ENCODE data around the gene LSP1. TPM values are rescaled to one million over a fixed set of nuclear protein-coding genes. Genes with fewer than 3 reads are reported as not detected.

The LSP1 gene
- polyA plus RNA-seq, 1 donor: 54.4 TPM

DNA sequence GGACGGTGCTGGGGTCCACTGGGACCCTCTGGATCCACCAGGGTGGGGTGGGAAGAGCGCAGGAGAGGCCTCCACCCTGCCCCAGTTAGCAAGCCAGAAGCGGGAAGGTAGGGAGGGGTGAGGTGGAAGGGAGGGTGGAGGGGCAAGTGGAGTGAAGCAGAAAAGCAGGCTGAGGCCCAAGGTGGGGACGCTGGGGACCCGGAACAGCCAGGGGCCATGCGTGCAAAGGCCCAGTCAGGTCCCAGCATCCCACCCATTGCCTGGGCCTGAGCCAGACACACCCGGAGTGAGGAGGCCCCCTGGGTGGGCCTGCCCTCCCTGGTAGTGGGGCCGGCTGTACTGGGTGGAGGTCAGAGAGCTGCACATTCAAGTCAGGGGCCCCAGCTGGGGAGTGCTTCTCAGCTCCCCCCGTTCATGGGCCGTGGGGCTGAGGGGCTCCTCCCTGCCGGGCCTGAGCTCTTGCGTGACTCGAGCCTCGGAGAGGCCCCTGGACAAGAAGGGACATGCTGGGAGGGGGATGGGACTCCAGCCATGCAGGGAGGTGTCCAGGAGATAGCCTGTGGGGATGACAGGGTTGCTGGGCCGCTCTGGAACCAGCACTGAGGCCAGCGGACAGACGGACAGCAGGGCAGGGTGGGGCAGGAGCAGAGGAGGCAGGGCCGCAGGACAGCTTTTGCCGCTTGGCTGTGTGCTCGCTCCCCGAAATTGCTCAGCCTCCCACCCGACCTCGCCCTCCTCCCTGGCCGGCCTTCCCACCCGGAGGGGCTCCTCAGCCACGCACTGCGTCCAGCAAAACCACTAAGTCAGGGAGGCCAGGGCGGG is 74.4 kb downstream of the LSP1 start:
- no peak for DNase-seq (ENCODE audit: low read depth)

DNA sequence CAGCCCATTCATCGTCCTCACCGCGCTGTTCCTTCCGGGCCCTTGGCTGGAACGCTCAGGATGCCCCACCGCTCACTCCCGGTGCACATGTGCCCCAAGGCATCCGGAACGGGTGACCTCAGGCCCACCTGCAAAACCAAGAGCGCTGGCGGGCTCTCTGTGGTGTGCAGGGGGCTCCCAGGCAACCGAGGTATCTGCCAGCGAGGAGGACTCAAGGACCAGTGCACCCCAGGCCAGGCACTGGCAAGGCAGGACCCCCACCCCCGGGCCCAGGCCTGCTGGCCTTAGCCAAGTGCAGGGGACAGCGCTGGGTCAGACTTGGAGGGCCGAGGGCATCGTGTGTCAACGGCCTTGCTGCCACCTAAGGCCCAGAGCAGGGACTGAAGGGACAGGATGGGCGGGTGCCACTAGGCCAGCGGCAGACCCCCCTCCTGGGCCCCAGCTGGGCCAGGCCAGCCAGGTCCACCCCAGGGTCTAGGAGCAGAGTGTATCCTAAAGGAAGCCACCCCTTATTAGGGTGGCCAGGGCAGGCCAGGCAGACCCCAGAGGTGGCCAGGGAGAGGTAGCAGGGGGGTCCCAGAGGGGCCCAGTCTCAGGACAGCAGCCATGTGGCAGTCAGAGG is 75.1 kb downstream of the LSP1 start:
- no peak for DNase-seq (ENCODE audit: low read depth)

DNA sequence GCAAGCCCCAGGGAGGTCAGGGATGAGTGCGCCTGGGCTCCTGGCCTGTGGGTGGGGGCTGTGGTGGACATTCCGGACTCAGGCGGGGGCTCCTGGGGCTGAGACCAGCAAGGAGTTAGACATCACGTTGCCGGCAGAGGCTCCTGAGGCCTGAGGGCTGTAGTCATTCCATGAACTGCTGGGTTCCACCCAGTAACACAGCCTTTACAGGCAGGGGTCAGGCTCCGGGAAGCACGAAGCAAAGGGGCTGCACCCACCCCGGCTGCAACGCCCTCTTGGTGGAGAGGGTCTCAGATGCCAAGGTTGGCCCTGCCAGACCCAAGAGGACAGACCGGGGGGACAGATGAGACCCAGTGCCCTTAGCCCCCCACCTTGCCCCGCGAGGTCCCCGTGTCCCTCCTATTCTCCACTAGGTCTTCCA is 75.6 kb downstream of the LSP1 start:
- DNase-seq (ENCODE audit: low read depth): no peak

DNA sequence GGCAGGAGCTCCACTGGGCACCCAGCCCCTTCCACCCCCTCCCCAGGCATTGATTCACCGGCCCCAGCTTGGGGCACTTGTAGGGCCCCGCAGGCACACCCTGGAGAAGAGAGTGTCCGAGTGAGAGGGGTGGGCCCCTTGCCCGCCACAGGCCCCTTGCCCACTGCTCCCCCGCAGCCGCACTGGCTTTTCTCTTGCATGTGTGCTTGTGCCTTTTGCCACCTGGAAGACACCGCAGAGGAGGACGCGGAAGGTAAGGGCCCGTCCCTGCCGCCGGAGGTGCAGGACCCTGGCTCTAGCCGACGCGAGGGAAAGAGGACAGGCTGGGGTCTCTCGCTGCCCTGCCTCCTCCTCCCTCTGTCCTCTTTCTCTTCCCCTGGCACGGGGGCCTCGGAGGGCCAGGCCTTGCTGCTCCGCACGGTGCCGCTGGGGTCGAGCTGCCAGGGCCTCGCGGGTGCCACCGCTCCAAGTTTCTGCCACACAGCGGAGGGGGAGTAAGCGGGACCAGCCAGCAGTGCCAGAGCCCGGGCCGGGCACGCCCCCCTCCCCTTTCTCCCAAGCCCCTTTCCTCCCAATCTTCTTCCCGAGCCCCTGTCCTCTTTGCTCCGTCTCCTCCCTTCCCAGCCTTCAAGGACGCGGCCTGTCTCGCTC is 76.1 kb downstream of the LSP1 start:
- no peak for DNase-seq (ENCODE audit: low read depth)

DNA sequence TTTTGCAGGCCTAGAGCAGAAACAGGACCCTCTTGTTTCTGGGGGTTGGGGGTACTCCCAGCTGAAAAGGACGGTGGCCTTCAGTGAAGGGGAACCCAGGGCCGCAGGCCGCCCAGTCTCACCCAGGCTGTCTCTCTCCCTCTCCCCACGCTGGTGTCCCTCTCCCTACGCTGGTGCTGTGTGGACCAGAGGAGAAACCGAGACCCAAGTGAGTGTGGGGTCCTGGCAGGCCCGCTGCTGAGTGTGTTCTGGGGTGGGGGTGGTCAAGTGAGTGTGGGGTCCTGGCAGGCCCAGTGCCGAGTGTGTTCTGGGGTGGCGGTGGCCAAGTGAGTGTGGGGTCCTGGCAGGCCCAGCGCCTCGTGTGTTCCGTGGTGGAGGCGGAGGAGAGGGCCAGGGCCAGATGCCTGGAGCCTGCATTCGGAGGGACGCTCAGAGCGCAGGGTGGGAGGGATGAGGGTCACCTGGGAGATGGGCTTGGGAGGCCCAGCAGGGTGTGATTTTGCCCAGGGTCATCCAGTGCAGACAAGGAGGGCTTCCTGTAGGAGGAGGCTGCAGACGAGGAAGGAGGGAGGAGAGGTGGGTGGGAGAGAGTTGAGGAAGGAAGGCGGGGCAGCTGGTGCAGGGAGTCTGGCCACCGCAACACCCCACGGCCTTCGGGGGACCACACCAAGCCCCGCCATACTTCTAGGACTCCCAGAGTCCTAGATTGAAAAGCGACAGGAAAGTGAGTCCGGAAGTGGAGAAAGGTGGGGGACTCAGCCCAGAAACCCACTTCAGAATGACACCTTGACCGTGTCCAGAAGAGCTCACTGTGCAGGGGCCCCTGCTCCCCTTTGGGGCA is 77.0 kb downstream of the LSP1 start:
- no peak for DNase-seq (ENCODE audit: low read depth)

DNA sequence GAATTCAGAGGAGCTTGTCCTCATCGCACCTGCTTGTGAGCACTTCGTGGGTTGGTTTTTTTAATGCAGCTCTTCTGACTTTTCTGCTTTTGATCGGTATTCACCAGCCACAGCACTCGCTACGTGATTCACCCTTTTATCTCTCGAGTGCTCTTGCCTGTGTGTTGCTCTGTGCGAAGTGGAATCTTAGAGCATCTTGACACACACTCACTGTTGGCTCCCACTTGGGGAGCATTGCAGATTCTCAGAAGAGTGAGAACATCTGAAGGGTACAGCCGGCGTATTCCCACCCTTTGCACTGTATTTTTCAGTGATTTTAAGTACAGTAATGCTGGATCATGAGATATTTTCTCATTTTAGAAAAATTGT is 77.6 kb downstream of the LSP1 start:
- no peak for DNase-seq (ENCODE audit: low read depth)

DNA sequence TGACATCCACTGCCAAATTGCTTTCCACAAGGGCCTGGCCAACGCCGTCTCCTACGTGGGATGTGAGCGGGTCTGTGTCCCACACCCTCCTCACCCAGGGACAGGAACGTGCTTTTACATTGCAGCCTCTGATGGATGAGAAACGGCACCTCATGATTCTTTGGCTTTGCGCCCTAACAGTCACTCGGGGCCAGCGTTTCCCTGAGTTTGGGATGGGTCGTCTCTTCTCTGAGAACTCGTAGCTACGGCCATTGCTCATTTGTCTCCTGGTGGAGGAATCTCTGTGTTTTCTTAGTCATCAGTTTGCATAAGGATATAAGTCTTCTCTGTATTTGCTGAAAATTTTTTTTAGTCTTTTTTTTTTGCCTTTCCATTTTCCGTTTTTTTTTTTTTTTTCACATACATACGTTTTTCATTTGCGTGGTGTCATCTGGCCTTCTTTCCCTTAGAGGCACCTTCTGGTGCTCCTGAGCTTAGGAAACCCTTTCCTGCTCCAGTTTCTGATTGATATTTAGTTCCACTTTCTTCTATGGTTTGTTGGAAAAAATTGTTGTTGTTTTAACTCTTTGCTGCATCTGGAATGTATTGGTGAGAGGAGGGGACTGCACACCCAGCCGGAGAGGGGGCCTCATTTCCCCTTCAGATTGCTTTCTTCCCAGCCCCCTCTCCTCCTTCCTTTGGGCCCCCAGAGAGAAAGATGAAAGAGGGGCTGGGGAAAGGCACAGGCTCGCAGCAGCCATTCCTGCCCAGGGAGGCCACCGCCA is 78.6 kb downstream of the LSP1 start:
- DNase-seq (ENCODE audit: low read depth): no peak

DNA sequence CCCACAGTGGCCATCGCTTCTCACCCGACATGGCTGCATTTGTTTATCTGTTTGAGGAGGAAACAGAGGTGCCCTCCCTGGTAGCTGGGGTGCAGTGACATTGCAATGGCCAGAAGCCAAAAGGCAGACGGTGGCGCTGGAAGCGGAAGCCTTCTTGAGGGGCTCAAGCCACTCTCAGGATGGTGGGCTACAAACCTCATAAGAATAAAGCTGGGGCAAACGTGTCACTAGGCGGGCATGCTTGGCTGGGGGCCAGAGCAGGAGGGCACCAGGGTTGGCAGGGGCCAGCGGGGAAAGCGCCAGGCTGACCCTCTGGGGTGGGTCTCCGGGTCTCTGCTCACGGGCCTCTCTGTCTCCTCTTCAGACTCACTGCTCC is 79.2 kb downstream of the LSP1 start:
- DNase-seq (ENCODE audit: low read depth): no peak

DNA sequence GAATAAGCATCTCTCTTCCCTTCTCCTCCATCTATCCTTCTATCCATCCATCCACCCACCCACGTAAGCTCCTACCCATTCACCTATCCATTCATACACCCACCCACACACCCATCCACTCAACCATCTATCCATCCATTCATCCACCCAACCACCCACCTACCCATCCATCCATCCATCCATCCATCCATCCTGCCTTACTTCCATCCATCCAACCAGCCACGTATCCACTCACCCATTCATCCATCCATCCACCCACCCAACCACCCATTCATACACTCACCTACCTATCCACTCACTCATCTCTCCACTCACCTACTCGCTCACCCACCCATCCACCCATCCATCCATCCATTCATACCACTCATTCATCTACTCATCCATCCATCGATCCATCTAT is 79.8 kb downstream of the LSP1 start:
- DNase-seq (ENCODE audit: low read depth): no peak

DNA sequence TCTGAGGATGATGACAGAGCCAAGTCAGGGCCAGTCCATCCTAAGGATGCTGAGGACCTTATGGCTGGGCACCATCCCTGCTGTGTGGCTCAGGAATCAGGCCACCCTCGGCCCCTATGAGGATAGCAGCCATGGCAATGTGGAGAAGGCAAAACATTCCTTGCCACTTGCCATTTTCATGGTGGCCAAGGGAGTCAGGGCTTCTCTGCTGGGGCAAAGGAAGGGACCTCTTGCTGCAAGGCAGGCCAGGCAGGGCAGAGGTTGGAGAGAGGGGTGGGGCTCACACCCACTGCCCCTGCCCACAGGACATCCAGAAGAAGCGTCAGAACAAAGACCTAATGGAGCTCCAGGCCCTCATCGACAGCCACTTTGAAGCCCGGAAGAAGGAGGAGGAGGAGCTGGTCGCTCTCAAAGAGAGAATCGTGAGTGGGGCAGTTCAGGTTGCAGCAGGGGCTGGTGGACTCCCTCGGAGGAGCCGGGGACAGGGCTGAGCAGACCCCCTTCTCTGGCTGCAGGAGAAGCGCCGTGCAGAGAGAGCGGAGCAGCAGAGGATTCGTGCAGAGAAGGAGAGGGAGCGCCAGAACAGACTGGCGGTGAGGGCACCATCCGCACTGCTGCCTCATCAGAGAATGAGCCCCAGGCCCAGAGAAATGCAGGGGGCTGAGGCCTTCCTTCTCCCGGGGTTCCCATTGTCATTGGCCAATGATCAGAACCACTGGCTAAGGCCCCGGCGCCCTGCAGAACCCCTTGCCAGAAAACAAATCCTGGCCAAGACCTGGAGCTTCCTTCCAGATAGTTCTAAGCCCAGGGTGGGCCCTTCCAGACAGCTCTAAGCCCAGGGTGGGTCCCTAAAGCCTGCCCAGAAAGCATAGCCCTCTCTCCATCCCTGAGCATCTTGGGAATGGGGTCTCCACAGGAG is 80.8 kb downstream of the LSP1 start:
- no peak for DNase-seq (ENCODE audit: low read depth)

DNA sequence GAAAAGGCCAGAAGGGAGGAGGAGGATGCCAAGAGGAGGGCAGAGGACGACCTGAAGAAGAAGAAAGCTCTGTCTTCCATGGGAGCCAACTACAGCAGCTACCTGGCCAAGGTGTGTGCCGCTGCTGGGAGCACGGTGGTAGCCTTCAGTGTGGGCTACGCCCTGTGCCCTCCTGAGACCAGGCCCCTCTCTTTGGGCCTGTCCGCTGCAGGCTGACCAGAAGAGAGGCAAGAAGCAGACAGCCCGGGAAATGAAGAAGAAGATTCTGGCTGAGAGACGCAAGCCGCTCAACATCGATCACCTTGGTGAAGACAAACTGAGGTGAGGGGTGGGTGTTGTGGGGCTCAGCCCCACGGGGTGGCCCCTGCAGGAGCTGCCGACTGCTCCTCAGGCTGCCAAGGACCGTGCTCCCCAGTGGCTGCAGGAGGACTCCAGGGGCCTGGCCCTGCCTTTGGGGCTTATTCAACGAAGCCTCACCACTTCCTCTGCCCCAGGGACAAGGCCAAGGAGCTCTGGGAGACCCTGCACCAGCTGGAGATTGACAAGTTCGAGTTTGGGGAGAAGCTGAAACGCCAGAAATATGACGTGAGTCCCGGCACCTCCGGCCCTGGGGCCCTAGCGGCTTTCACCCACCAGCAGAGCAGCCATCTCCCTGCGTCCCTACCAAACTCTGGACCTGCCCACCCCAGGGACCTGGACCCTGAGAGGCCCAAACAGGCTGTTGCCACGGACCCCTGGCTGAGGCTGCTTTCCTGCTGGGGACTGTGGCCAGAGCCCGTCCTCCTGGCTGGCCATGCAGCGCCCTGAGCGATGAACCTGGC is 81.7 kb downstream of the LSP1 start:
- DNase-seq (ENCODE audit: low read depth): no peak

DNA sequence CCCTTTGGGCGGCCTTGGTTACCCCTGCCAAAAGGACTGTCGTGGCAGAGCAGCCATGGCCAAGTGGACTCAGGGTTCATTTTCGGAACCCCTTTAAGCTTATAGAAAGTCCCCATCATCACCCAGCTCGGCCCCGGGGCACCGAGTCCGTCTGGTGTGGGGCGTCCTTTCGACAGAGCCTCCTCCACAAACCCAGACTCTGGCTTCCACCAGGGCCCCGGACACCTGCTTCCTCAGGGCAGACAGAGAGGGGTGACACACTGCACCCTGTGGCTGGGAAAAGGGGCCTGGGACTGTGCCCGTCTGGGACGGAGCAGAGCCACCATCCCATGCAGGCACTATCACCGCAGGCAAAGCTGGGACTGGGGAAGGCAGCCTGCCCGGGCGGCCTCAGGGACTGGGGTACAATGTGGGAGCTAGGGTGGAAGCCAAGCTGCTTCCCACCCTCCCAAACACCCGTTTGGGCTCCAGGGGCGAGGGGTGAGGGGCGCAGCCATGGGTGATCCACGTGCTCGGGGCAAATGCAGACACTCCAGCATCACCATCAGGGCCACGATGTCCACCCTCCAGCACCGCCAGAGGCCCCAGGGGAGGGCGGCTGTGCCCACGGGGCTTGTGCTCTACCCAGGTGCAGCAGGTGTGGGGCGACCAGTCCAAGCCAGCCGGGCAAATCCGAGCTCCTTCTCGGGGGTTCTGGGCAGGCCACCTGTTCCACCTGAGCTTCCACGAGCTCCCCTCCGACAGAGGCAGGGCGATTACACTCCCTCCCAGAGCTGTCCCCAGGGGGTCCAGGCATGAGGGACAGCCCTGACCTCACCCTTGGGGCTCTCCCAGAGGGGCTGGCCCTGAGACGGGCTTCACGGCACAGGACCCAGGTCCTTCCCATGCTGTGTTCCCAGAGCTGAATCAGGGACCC is 82.5 kb downstream of the LSP1 start:
- DNase-seq (ENCODE audit: low read depth): no peak

DNA sequence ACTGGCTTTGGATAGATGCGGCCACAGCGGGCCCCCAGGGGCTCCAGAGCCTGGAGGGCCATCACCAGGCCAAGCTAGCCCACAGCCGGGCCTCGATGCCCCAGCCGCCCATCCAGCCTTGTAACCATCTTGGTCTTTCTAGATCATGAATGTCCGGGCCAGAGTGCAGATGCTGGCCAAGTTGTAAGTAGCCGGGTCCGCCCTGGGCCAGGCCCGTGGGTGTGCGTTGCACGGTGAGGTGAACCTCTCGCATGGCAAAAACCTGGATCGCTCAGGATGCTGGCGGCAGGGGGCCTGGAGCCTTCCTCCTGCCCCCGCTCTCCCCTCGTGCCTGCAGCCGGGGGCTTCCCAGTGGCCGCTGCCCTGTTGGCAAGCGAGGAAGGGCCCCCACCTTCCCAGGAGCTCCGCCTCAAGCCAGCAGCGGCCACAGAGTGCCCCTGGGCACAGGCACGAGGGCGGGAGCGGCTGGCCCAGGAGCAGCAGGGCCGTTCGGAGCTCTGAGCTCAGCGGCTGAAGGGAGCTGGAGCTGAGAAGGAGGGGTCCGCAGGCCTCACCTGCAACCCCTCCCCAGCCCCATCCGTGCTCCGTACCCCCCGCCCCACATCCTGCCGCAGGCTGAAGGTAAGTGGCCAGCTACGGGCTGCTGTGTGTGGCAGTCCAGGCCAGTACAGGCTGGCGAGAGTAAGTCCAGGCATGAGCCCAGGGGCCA is 83.3 kb downstream of the LSP1 start:
- DNase-seq (ENCODE audit: low read depth): no peak

DNA sequence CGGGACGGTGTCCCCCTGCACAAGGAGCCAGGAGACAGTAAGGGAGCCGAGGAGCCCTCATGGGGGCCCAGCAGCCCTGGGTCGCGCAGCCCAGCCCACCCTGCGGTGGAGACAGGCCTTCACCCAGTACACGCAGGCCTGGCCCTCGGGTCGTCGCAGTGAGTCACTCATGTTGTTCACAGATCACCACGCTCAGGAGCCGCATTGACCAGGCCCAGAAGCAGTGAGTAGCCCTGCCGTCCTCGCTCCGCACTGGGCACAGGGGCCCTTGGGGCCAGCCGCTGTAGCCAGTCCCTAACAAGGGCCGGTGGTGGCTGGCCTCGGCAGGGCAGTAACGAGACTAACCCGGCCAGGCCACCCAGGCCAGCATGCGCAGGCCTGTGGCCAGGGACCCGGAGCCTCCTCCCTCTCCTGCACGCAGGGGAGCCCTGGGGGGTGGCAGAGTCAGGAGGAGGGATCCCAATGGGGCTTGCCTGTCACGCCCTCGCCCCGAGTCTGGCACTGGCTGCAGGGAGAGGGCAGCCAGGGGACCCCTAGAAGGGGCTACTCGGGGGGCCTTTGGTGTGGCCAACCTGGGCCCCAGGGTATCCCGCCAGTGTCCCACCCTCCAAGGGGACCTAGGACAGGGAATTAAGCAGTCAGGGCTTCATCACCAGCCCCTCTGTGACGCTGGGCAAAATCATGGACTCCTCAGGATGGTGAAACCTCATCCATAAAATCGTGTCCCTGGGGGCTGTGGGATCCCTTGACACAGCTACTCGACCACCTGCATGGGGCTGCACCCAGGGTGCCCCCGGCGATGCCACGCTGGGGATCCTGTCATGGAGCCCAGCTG is 84.1 kb downstream of the LSP1 start:
- no peak for DNase-seq (ENCODE audit: low read depth)

DNA sequence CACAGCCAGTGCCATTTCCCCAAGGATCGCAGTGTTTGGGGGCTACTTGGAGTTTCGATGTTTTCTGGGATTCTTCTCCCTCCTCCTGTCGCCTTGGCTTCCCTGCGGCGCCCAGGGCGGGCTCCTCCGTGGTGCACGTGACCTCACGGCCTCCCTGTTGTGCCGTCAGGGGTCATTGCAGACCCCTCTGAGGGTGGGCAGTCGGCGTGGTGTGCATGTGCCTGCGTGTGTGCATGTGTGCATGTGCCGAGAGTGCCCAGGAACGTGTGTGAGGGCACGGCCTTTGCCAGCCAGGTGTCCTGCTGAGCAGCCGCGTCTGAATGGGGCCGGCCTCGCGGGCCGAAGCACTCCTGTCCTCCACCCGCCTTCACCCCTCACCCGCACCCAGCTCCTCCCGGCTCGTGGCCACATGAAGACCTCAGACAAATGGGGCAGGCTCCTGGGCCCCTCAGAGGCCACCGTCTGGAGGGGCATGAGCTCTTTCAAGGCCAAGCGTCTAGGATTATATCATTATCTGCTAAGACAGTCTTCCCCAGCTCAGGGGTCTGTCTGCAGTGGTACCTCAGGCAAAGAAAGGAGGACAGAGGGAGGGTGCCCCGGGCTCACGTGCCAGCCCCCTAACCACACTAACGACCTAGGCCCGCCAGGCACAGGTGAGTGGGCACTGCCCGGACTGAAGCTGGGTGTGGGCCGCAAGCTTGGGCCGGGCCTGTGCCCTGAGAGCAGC is 84.9 kb downstream of the LSP1 start:
- DNase-seq (ENCODE audit: low read depth): no peak

Data from forelimb muscle (tissue), 1 donor.